Endothelial cell of umbilical vein (primary cell): ENCODE results near the gene PCSK6. TPM values are rescaled to one million over a fixed set of nuclear protein-coding genes. Genes with fewer than 3 reads are reported as not detected.

Experiments
- BruUV-seq: library from RNA; stranded (reverse); fragments of 400-500 nt; replicated peaks from 2 replicates; lab custom pipeline; 2021; lab: Mats Ljungman, UMichigan
- CTCF ChIA-PET: fragments of 300-600, 350-600 bp; sonication (Branson Sonifier 250); formaldehyde crosslinking; loops from one replicate; lab custom pipeline; 2021; ENCODE audit warnings: antibody characterized with exemption, inconsistent platforms; lab: Charles Lee
- POLR2A ChIA-PET: fragments of 300-600, 350-600 bp; sonication (Branson Sonifier 250); formaldehyde crosslinking; loops from one replicate; lab custom pipeline; 2021; ENCODE audit warnings: antibody characterized with exemption, inconsistent platforms; lab: Charles Lee
- DNase-seq: peaks from one replicate; pipeline ENCODE4 v3.0.0-alpha.2; 2011; ENCODE audit warnings: low read depth, low spot score
- FAIRE-seq: peaks from 2 replicates; lab custom pipeline; 2011; peaks lifted over from hg19 to GRCh38; lab: Jason Lieb, UNC
- H2AFZ ChIP-seq: 2 replicates; pipeline ENCODE4 v1.6.0; 2012; ENCODE audit warnings: low read depth, low read length, control low read depth, inconsistent platforms
- H3K27ac ChIP-seq: 2 replicates; pipeline ENCODE4 v1.5.1; 2011; ENCODE audit warnings: low read depth, mild to moderate bottlenecking, control low read depth, low read length, moderate library complexity; ENCODE audit not compliant: insufficient read depth
- H3K27me3 ChIP-seq, 2 experiments: 2 replicates each; pipeline versions ENCODE4 v1.6.0 to v1.6.1; 2011; ENCODE audit warnings: low read length in 2 of 2, mixed read lengths in 1 of 2; ENCODE audit not compliant: control insufficient read depth in 2 of 2, insufficient read depth in 2 of 2
- H3K36me3 ChIP-seq, 2 experiments: 2 replicates in 1 of 2; 3 replicates in 1 of 2; pipeline ENCODE4 v1.5.1; 2011; ENCODE audit warnings: low read length in 2 of 2, mild to moderate bottlenecking in 1 of 2, moderate library complexity in 1 of 2; ENCODE audit not compliant: control insufficient read depth in 2 of 2, insufficient read depth in 2 of 2; ENCODE audit errors: extremely low read depth in 1 of 2
- H3K4me1 ChIP-seq: 3 replicates; pipeline ENCODE4 v1.5.1; 2011; ENCODE audit warnings: mild to moderate bottlenecking, low read length; ENCODE audit not compliant: control insufficient read depth, insufficient read depth; ENCODE audit errors: extremely low read depth
- H3K4me2 ChIP-seq: 2 replicates; pipeline ENCODE4 v1.6.1; 2011; ENCODE audit warnings: low read length, control low read depth, mixed read lengths; ENCODE audit not compliant: insufficient read depth
- H3K4me3 ChIP-seq, 3 experiments: fragments of 200-600 bp in 1 of 3; sonication (generic), shearing (Covaris generic) in 1 of 3; replicated peaks in 1 of 3; 2 replicates each; pipeline ENCODE4 v1.5.1; 2011 to 2016; ENCODE audit warnings: control low read depth in 3 of 3, low read length in 3 of 3, mild to moderate bottlenecking in 2 of 3, inconsistent platforms in 1 of 3, low read depth in 1 of 3, moderate library complexity in 1 of 3; ENCODE audit not compliant: insufficient read depth in 1 of 3
- H3K79me2 ChIP-seq: 2 replicates; pipeline ENCODE4 v1.6.0; 2012; ENCODE audit warnings: low read length, inconsistent platforms; ENCODE audit not compliant: control insufficient read depth, insufficient read depth
- H3K9ac ChIP-seq: replicated peaks from 2 replicates; pipeline ENCODE3; 2011; ENCODE audit warnings: low read length, control low read depth; ENCODE audit not compliant: insufficient read depth; ENCODE audit errors: extremely low read depth
- H3K9me1 ChIP-seq: replicated peaks from 3 replicates; pipeline ENCODE4 v1.6.0; 2011; ENCODE audit warnings: mild to moderate bottlenecking, low read length; ENCODE audit not compliant: control insufficient read depth, insufficient read depth; ENCODE audit errors: extremely low read depth
- H3K9me3 ChIP-seq: replicated peaks from 2 replicates; pipeline ENCODE4 v1.5.1; 2012; ENCODE audit warnings: low read length, inconsistent platforms; ENCODE audit not compliant: control insufficient read depth, insufficient read depth
- H4K20me1 ChIP-seq: replicated peaks from 2 replicates; pipeline ENCODE3; 2011; ENCODE audit warnings: mild to moderate bottlenecking, low read length; ENCODE audit not compliant: control insufficient read depth, insufficient read depth; ENCODE audit errors: extremely low read depth
- EZH2 ChIP-seq: IDR thresholded peaks from 2 replicates; pipeline ENCODE4 v1.6.1; 2012; ENCODE audit warnings: borderline replicate concordance, low read depth, mild to moderate bottlenecking, moderate library complexity, low read length, inconsistent platforms; ENCODE audit not compliant: severe bottlenecking
- FOS ChIP-seq: IDR thresholded peaks from 2 replicates; pipeline ENCODE4 v1.6.1; 2011; ENCODE audit warnings: mild to moderate bottlenecking, low read length, moderate library complexity, borderline replicate concordance; ENCODE audit not compliant: insufficient read depth
- GATA2 ChIP-seq: IDR thresholded peaks from 2 replicates; pipeline ENCODE4 v1.7.0; 2011; ENCODE audit warnings: low read depth, mild to moderate bottlenecking, moderate library complexity, mixed read lengths, low read length; ENCODE audit not compliant: insufficient read length, insufficient read depth
- JUN ChIP-seq: IDR thresholded peaks from 2 replicates; pipeline ENCODE4 v1.6.1; 2011; ENCODE audit warnings: borderline replicate concordance, low read depth; ENCODE audit not compliant: insufficient read length, insufficient read depth
- MYC ChIP-seq: IDR thresholded peaks from one replicate; pipeline ENCODE4 v1.6.1; 2011; ENCODE audit warnings: mild to moderate bottlenecking, low read depth, low read length
- POLR2A ChIP-seq: IDR thresholded peaks from 2 replicates; pipeline ENCODE4 v1.6.1; 2012; ENCODE audit warnings: low read depth, mild to moderate bottlenecking, control low read depth, low read length
- POLR2AphosphoS5 ChIP-seq: IDR thresholded peaks from 2 replicates; pipeline ENCODE4 v1.6.1; 2012; ENCODE audit warnings: low read depth, mild to moderate bottlenecking, control low read depth, low read length, moderate library complexity; ENCODE audit not compliant: insufficient read depth
- dilution Hi-C: fragments of 300-500 bp; cut with MboI; formaldehyde crosslinking; loops from one replicate; pipeline ENCODE4 v1.15.0; 2019; ENCODE audit warnings: low sequenced_read_pairs; ENCODE audit not compliant: extremely low pct_ligation_motif_present
- intact Hi-C: fragments of 100-400 bp; cut with micrococcal nuclease; formaldehyde crosslinking; loops from one replicate; pipeline ENCODE4 v1.10.0; 2022
- polyA plus RNA-seq, 4 experiments: library from polyadenylated mRNA; depleted of rRNA in 3 of 4; stranded (reverse) in 3 of 4; unstranded in 1 of 4; fragments of >200 nt; gene quantifications; 2 replicates each; pipeline versions ENCODE4 v1.2.1 to v1.2.3, GENCODE V29; 2011 to 2012; ENCODE audit warnings: missing spikeins in 1 of 4
- total RNA-seq: library from RNA; stranded (reverse); gene quantifications from 2 replicates; pipeline ENCODE4 v1.2.3, GENCODE V29; 2021
- TF ChIP-seq, protein P1 (sequence below), 2 donors: IDR thresholded peaks; 1 replicate in 1 of 2; 2 replicates in 1 of 2; pipeline ENCODE4 v1.5.1; 2011; ENCODE audit warnings: low read length in 2 of 2, mild to moderate bottlenecking in 2 of 2, moderate library complexity in 2 of 2, control low read depth in 1 of 2, inconsistent platforms in 1 of 2, low read depth in 1 of 2; ENCODE audit not compliant: insufficient read depth in 1 of 2; ENCODE audit errors: extremely low read depth in 1 of 2
- TF ChIP-seq, protein P2 (sequence below): IDR thresholded peaks from 2 replicates; pipeline ENCODE4 v1.6.1; 2011; ENCODE audit not compliant: insufficient read depth, insufficient read length

The PCSK6 gene
- total and polyA plus RNA-seq, 2 donors (not counting 3 experiments of a cell fraction or from before 2014, with no cell fraction given) = 0.18 to 0.69 TPM

GRCh38 chr15:101380146-101380545 is 109.4 kb downstream of the PCSK6 start:
- BruUV-seq = no TSS peak
- H3K9me3 ChIP-seq = no peaks in the 10 kb centered on the region
- H2AFZ ChIP-seq = no peak overlapping the region
- ChIA-PET POLR2A (no interaction called here), CTCF (no interaction called here)
- intact Hi-C loops = no loop called here
- H4K20me1 ChIP-seq = no peaks in the 10 kb centered on the region
- H3K4me1 ChIP-seq = no peaks in the 10 kb centered on the region
- no peaks in the 10 kb centered on the region for H3K79me2 ChIP-seq
- H3K9ac ChIP-seq = no peak overlapping the region
- H3K36me3 ChIP-seq = no peaks in the 10 kb centered on the region
- H3K27ac ChIP-seq = no peak overlapping the region
- no peaks in the 10 kb centered on the region for H3K9me1 ChIP-seq
- H3K27me3 ChIP-seq = no peaks in the 10 kb centered on the region
- FAIRE-seq = no peak
- no peak overlapping the region for H3K4me2 ChIP-seq
- dilution Hi-C loops = no loop called here
- no peak for DNase-seq
- no peak overlapping the region for H3K4me3 ChIP-seq
- TF ChIP-seq, protein P1, sequence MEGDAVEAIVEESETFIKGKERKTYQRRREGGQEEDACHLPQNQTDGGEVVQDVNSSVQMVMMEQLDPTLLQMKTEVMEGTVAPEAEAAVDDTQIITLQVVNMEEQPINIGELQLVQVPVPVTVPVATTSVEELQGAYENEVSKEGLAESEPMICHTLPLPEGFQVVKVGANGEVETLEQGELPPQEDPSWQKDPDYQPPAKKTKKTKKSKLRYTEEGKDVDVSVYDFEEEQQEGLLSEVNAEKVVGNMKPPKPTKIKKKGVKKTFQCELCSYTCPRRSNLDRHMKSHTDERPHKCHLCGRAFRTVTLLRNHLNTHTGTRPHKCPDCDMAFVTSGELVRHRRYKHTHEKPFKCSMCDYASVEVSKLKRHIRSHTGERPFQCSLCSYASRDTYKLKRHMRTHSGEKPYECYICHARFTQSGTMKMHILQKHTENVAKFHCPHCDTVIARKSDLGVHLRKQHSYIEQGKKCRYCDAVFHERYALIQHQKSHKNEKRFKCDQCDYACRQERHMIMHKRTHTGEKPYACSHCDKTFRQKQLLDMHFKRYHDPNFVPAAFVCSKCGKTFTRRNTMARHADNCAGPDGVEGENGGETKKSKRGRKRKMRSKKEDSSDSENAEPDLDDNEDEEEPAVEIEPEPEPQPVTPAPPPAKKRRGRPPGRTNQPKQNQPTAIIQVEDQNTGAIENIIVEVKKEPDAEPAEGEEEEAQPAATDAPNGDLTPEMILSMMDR (IDR thresholded peaks at IDR 0.05; ENCODE audit: extremely low read depth in 1 of 2, insufficient read depth in 1 of 2, low read depth in 1 of 2, low read length in 2 of 2) = no peak
- no peak for TF ChIP-seq MYC
- no peak for TF ChIP-seq JUN
- TF ChIP-seq POLR2AphosphoS5 = no peak
- no peak for TF ChIP-seq EZH2
- no peak for TF ChIP-seq GATA2
- no peak for TF ChIP-seq POLR2A
- TF ChIP-seq, protein P2, sequence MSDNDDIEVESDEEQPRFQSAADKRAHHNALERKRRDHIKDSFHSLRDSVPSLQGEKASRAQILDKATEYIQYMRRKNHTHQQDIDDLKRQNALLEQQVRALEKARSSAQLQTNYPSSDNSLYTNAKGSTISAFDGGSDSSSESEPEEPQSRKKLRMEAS = no peak
- TF ChIP-seq FOS = no peak
